HG03469 (cell line): ENCODE measurements around the gene AASS.

Source experiments
- ATAC-seq: cut with Tn5 transposase; IDR thresholded peaks from one replicate; pipeline ENCODE4 v1.9.1; 2021; ENCODE audit warnings: mild to moderate bottlenecking, moderate library complexity, moderate number of reproducible peaks; ENCODE audit not compliant: unreplicated experiment

Gene AASS

GRCh38 chr7:122123746-122124145 lies 20.3 kb downstream of the AASS start:
- no peak for ATAC-seq

DNA sequence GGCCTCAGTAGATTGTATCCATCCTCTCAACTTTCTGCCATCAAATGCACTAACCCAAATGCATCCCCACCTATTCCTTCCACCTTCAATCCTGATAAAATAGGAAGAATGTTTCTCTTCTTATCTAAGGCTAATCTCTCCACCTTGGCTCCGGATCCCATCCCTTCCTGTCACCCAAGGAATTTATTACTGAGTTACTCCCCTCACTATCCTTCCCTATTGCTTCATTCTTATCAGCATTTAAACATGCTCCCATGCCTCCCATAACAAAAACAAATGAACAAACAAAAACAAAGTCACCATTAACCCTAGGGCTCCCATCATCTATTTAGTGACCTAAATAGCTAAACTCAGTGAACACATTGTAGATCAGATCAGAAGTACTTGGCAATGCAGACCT lies 25.3 kb downstream of the AASS start:
- ATAC-seq: no peak

DNA sequence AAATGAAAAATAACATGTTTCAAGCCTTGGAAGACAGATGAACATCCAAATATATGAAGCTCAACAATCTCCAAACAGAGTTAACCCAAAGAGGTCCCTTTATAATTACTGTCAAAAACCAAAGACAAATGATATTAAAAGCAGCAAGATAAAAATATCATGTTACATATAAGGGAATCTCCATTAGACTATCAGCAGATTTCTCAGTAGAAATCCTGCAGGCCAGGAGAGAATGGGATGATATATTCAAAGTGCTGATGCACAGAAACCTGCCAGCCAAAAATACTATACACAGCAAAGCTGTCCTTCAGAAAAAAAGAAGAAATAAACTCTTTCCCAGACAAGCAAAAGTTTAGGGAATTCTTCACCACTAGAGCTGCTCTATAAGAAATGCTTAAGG lies 41.0 kb downstream of the AASS start:
- ATAC-seq: no peak

- no peak for ATAC-seq
Measured at GRCh38 chr7:122100021-122100420, 44.0 kb downstream of the AASS start.

GRCh38 chr7:122095642-122096041 lies 48.4 kb downstream of the AASS start:
- ATAC-seq: no peak

- ATAC-seq: no peak
Measured at GRCh38 chr7:122094549-122094948, 49.5 kb downstream of the AASS start.

DNA sequence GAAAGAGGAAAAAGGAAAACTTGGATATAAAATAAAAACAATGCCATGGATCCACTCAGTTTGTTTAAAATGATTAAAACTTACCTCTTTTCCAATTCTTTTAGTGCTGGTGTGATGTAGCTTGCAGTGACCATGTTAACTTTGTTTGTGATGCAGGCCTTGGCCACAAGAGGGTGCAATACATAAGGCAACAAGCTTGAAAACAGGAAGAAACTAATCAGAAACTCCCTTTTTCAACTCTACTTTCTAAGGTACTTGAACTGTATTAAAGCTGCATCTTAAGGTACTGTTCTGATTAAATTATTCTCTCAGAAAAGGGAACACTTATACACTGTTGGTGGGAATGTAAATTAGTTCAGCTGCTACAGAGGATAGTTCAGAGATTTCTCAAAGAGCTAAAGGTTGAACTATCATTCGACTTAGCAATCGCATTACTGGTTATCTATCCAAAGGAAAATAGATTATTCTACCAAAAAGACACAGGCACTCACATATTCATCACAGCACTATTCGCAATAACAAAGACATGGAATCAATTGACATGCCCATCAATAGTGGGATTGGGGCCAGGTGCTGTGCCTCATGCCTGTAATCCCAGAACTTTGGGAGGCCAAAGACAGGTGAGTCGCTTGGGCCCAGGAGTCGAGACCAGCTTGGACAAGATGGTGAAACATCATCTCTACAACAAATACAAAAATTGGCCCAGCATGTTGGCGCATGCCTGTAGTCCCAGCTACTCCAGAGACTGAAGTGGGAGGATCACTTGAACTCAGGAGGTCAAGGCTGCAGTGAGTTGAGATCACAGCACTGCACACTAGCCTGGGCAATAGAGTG lies 50.9 kb downstream of the AASS start:
- peak; percentile 97 for ATAC-seq

GRCh38 chr7:122082670-122083069 lies 61.4 kb downstream of the AASS start:
- ATAC-seq: no peak

GRCh38 chr7:122082160-122082559 lies 61.9 kb downstream of the AASS start:
- no peak for ATAC-seq

DNA sequence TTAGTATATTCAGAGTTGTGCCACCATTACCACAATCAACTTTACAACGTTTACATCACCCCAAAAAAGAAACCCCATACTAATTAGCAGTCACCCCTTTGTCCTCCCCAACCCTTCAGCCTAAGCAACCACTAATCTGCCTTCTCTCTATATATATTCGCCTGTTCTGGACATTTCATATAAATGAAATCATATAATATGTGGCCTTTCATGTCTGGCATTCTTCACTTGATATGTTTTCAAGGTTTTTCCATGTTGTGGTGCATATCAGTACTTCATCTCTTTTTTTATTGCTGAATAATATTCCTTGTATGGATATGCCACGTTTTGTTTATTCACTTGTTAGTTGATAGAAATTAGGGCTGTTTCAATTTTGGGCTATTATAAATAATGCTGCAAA lies 70.4 kb downstream of the AASS start:
- no peak for ATAC-seq

DNA sequence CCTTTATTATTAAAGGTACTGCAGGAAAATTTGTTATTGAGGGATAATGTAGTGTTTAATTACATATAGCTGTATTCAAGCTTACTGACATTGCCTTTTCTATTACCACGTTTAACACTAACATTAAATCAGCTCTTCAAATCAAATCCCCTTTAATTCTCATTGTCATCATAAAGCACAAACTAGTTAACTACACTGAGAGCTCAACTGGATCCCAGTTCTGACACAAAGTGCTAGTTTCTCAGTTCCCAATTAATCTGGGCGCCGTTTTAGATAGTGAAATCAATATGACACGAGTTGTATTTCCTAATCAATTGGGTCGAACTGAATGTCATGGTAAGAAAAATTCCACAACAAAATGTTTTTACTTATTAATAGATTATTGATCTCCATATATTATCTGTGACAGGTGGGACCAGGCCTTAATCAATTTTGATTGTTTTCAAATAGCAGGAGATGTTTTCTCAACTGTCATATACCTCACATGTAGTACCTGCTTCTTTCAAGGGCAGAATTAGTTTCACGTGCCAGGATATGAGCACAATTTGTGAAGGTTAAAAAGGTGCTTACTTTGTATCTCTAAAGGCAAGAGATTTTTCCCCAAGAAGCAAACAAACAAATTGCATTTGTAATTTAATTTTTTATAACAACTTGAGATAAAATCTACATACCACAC lies 71.0 kb downstream of the AASS start:
- no peak for ATAC-seq

- ATAC-seq: no peak
Measured at GRCh38 chr7:122072272-122072671, 71.8 kb downstream of the AASS start.

- no peak for ATAC-seq
Measured at GRCh38 chr7:122070834-122071233, 73.2 kb downstream of the AASS start.

DNA sequence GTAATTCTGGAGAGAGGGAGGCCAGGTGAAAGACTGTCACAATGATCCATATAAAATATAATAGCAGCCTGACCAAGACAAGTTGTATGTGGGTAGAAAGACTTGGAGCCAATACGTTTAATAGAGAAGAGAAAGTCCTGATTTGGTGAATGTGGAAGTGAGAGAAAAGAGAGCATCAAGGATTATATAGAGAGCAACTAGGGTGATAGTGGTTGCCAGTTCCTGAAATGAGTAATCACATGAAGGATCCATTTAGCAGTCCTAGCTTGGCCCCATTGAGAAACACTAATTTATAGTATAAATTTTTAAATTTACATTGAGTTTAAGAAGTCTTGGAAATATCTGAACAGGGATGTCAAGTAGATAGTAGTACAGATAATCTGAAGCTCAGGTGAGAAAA lies 74.0 kb downstream of the AASS start:
- no peak for ATAC-seq

GRCh38 chr7:122068999-122069398 lies 75.0 kb downstream of the AASS start:
- ATAC-seq: no peak

DNA sequence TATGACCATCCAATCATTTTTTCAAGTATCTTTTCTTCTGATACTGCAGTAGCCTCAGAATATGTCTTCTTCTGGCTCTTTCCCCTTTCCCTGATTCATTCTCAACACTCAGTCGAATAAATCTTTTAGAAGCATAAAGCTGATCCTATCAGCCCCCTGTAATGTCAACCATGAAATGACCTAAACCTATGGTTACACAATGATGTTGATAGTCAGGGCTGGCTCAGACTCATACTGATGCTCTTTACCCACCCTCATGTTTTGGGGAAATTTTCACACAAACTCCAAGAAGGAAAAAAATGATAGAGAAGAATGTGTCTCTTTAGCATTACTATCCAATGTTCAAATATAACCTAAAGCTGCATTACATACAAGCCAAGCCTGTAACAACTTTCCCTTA lies 76.0 kb downstream of the AASS start:
- ATAC-seq: no peak

DNA sequence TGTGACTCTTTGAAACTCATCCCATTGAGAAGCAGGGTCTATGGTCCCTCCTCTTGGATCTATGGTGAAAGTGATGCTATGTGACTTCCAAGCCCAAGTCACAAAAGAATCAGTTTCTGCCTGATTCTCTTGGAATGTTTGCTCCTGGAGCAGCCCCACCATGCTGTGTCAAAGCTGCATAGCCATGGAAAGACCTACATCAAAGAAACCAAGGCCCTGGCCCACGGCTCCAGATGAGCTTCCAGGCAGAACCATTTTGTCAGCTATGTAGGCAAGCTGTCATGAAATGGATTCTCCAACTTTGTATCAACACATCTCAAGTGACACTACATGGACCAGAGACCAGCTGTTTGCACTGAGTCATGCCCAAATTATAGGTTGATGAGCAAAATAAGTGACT lies 77.0 kb downstream of the AASS start:
- no peak for ATAC-seq

DNA sequence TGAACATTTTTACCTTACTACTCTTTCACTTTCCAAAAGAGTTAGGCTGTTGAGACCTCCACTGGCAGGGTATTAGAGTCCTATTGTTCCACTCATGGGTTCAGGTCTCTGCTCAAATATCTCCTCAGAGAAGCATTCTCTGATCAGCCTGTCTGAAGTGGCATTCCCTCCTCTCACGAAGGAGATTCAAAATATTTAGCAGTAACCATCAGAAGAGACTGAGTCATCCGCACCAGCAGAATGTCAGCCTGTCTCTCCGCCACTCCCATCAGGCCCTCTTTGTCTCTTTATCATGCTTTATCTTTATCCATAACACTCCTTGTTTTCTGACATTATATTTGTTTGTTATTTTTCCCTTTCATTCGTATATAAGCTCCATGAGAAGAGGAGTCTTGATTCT lies 79.1 kb downstream of the AASS start:
- ATAC-seq: no peak

- no peak for ATAC-seq
Measured at GRCh38 chr7:122063146-122063545, 80.9 kb downstream of the AASS start.

GRCh38 chr7:122059542-122059941 lies 84.5 kb downstream of the AASS start:
- ATAC-seq: no peak

DNA sequence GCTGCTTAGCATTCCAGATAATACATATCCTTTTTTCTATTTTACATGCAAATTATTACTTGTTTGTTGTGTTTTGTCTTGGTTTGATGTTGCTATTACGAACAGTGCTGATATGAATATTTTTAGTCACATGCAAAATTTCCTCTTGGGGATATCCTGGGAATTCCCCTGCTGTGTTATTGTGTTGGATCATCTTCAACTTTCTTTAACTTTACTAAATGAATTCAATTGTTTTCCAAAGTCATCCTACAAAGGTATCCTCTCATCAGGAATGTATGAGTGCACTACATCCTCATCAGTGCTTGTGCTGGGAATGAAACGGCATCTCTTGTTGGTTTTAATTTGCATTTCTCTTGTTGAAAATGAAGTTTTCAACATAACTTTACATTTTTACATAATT lies 87.1 kb downstream of the AASS start:
- ATAC-seq: no peak

- ATAC-seq: no peak
Measured at GRCh38 chr7:122055073-122055472, 89.0 kb downstream of the AASS start.
